ENCODE measurements around the gene RAD51B.

Gene RAD51B

DNA sequence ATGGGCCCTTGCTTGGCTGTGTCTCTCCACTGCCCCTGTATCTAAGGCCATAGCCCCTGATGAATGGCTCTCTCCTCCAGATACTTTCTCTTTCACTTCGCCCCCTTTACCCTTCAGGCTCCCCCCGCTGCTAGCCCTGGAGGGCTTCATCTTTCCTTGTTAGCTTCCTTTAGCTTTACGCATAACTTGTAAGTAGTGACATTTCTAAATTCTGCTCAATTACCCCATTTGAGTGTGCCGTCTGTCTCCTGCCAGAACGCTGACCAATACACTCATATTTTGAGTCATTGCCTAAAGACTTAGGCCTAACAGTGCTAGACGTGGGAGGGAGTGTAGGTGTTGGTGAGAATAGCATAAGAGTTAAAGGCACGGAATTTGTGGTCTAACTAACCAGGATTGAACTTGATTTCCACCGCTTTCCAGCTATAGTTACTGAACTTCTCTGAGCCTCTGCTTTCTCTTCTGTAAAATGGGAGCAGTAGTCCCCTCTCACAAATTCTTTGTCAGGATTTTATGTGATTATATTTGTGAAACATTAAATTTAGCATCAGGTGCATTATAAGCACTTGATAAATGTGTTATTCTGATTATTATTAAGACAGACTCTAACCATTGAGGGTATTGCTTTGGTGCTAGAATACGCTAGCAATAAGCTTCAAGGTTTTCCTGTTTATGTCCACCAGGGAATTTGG, 844.0 kb downstream of the RAD51B start:
- 97 to 100% methylated on average over 7 to 8 of the region's 9 CpGs for WGBS, 2 experiments (ENCODE audit: insufficient coverage in 2 of 2)
- peaks cover 20% of the 10 kb centered on the region for H3K4me1 ChIP-seq (ENCODE audit: control insufficient read depth, insufficient read depth, low read length, poor library complexity, severe bottlenecking)
- no peak overlapping the region for H3K4me3 ChIP-seq (ENCODE audit: extremely low read depth, insufficient read depth, low read length, poor library complexity, severe bottlenecking)

DNA sequence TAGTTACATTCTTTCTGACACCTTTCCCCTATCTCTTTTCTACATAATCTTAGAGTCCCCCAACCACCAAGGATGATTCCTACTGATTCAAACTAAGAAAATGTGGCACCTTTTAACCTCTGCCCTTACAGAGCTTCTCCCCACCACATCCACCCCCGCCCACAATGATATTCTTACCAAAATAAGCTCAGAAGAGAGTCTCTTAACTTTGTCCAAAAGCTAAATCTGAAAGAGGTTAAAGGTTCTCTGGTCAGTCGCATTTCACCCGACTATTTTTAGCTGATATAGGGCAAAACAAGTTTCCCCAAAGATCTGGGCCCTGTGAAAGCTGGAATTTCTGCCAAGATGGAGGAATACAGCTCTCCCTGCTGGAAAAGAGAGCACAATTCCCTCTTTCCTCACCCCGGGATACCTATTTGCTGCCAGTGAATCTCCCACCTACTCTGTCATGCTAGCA, 844.7 kb downstream of the RAD51B start:
- Histone ChIP-seq H3K4me1 (ENCODE audit: control insufficient read depth, insufficient read depth, low read length, poor library complexity, severe bottlenecking) (peaks cover 13% of the 10 kb centered on the region), H3K9me3 (ENCODE audit: control insufficient read depth, low read length) (no peaks in the 10 kb centered on the region), H3K36me3 (ENCODE audit: control insufficient read depth, insufficient read depth, low read length) (no peaks in the 10 kb centered on the region), H3K27ac (ENCODE audit: low read depth, low read length, severe bottlenecking) (no peak overlapping the region), H3K4me3 (ENCODE audit: extremely low read depth, insufficient read depth, low read length, poor library complexity, severe bottlenecking) (no peak overlapping the region)
- WGBS, 2 experiments (ENCODE audit: insufficient coverage in 2 of 2), result 80 to 86% methylated on average over 3 to 4 of the region's 4 CpGs

More for the DNA sequence above, 844.0 kb downstream of the RAD51B start:
- no peaks in the 10 kb centered on the region for H3K36me3 ChIP-seq (ENCODE audit: control insufficient read depth, insufficient read depth, low read length)
- H3K9me3 ChIP-seq (ENCODE audit: control insufficient read depth, low read length), result no peaks in the 10 kb centered on the region
- H3K27ac ChIP-seq (ENCODE audit: low read depth, low read length, severe bottlenecking), result no peak overlapping the region

DNA sequence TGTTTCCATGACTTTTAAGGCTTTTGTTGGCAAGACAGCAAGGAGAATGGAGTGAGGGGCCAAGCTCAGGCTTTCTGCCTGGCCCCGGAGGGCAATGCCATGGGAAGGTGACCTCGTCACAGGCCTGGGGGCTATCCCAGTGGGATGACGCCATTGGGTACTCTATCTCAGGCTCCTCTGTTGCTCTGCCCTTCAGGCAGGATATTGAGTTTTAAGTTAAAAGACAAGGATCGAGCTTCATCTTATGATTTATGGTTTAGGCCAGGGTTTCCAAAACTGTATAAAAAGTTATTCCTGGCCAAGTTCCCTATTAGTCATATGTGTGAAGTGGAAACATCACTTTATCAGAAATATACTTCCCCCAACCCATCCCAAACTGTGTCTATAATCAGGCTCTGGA, 845.6 kb downstream of the RAD51B start:
- H3K9me3 ChIP-seq (ENCODE audit: control insufficient read depth, low read length), result no peaks in the 10 kb centered on the region
- H3K36me3 ChIP-seq (ENCODE audit: control insufficient read depth, insufficient read depth, low read length), result no peaks in the 10 kb centered on the region
- H3K4me3 ChIP-seq (ENCODE audit: extremely low read depth, insufficient read depth, low read length, poor library complexity, severe bottlenecking), result no peak overlapping the region
- H3K4me1 ChIP-seq (ENCODE audit: control insufficient read depth, insufficient read depth, low read length, poor library complexity, severe bottlenecking), result peaks cover 10% of the 10 kb centered on the region
- 88 to 94% methylated on average over 2 of the region's 4 CpGs for WGBS, 2 experiments (ENCODE audit: insufficient coverage in 2 of 2)
- H3K27ac ChIP-seq (ENCODE audit: low read depth, low read length, severe bottlenecking), result no peak overlapping the region

DNA sequence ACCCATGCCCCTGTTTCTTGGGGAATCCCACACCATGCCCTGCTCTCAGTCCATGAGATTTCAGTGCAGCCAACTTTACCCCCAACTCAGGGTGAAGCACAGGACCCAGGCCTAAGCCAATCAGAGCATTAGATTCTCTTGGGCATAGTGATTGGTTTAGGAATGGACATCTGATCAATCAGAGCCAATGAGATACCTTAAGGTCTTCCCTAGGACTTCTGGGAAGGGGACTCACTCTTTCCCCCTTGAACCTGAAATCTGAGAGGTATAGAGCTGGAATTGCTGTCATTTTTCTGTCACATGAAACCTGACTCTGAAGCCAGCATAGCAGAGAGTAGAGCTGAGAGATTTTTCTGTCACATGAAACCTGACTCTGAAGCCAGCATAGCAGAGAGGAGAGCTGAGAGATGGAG, 846.2 kb downstream of the RAD51B start:
- no peak overlapping the region for H3K4me3 ChIP-seq (ENCODE audit: extremely low read depth, insufficient read depth, low read length, poor library complexity, severe bottlenecking)
- H3K36me3 ChIP-seq (ENCODE audit: control insufficient read depth, insufficient read depth, low read length), result no peaks in the 10 kb centered on the region
- no peaks in the 10 kb centered on the region for H3K9me3 ChIP-seq (ENCODE audit: control insufficient read depth, low read length)
- H3K4me1 ChIP-seq (ENCODE audit: control insufficient read depth, insufficient read depth, low read length, poor library complexity, severe bottlenecking), result peaks cover 10% of the 10 kb centered on the region
- H3K27ac ChIP-seq (ENCODE audit: low read depth, low read length, severe bottlenecking), result no peak overlapping the region

DNA sequence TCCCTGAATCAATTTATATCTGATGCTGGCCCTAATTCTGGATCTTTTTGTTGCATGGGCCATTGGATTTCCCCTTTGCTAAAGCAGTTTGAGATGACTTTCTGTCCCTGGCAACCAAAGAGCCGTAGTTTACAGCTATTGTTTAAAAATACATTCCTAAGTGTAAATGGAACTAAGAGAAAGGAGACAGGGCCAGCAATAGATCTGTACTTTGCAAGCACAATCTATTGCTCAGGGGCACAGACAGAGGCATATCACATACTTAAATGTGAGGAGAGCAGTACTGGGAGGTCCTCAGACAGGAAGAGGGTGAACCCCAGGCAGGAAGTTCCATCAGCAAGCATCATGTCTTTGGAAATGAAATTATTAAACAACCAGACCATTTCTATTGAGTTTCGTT, 846.7 kb downstream of the RAD51B start:
- Histone ChIP-seq H3K36me3 (ENCODE audit: control insufficient read depth, insufficient read depth, low read length) (no peaks in the 10 kb centered on the region), H3K27ac (ENCODE audit: low read depth, low read length, severe bottlenecking) (no peak overlapping the region), H3K9me3 (ENCODE audit: control insufficient read depth, low read length) (no peaks in the 10 kb centered on the region), H3K4me3 (ENCODE audit: extremely low read depth, insufficient read depth, low read length, poor library complexity, severe bottlenecking) (no peak overlapping the region), H3K4me1 (ENCODE audit: control insufficient read depth, insufficient read depth, low read length, poor library complexity, severe bottlenecking) (peaks cover 10% of the 10 kb centered on the region)
- no CpG with 5 or more reads among the region's 2 CpGs for WGBS, 2 experiments (ENCODE audit: insufficient coverage in 2 of 2)

DNA sequence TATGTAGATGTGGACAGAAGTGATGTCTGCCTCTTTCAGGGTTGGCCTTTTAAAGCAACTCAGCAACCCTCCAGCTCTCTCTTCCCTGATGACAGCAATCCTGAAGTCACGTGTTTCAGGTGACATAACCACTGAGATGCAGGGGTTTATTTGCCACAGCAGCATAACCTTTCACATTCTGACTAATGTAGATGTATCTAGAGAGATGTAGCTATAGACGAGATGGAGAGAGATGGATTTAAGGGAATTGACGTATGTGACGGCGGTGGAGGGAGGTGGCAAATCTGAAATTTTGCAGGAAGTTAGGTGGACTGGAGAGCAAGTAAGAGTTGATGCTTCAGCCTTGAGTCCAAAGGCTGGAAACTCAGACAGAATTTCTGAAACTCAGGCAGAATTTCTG, 847.3 kb downstream of the RAD51B start:
- 88 to 96% methylated on average over 3 to 4 of the region's 5 CpGs for WGBS, 2 experiments (ENCODE audit: insufficient coverage in 2 of 2)
- H3K4me3 ChIP-seq (ENCODE audit: extremely low read depth, insufficient read depth, low read length, poor library complexity, severe bottlenecking), result no peak overlapping the region
- no peaks in the 10 kb centered on the region for H3K9me3 ChIP-seq (ENCODE audit: control insufficient read depth, low read length)
- H3K27ac ChIP-seq (ENCODE audit: low read depth, low read length, severe bottlenecking), result no peak overlapping the region
- no peaks in the 10 kb centered on the region for H3K36me3 ChIP-seq (ENCODE audit: control insufficient read depth, insufficient read depth, low read length)
- H3K4me1 ChIP-seq (ENCODE audit: control insufficient read depth, insufficient read depth, low read length, poor library complexity, severe bottlenecking), result peaks cover 7% of the 10 kb centered on the region

DNA sequence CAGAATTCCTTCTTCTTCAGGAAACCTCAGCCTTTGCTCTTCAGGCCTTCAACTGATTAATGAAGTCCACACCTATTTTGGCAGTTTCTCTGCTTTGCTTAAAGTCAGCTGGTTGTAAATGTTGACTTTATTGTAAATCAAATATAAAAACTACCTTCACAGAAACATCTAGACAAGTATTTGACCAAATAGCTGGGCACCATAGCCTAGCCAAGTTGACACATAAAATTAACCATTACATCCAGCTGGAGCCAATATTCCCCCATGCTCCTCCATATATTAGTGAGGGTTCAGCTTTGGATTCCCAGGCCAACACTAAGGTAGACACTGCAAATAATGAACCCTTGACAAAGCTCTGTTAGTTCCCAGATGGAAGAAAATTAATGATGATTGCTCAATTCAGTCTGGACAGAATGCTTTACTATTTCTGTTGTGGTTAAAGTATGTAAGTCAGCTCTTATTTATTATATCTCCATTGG, 847.8 kb downstream of the RAD51B start:
- no peaks in the 10 kb centered on the region for H3K9me3 ChIP-seq (ENCODE audit: control insufficient read depth, low read length)
- no peak overlapping the region for H3K4me3 ChIP-seq (ENCODE audit: extremely low read depth, insufficient read depth, low read length, poor library complexity, severe bottlenecking)
- peaks cover 2% of the 10 kb centered on the region for H3K4me1 ChIP-seq (ENCODE audit: control insufficient read depth, insufficient read depth, low read length, poor library complexity, severe bottlenecking)
- no peaks in the 10 kb centered on the region for H3K36me3 ChIP-seq (ENCODE audit: control insufficient read depth, insufficient read depth, low read length)
- no peak overlapping the region for H3K27ac ChIP-seq (ENCODE audit: low read depth, low read length, severe bottlenecking)

DNA sequence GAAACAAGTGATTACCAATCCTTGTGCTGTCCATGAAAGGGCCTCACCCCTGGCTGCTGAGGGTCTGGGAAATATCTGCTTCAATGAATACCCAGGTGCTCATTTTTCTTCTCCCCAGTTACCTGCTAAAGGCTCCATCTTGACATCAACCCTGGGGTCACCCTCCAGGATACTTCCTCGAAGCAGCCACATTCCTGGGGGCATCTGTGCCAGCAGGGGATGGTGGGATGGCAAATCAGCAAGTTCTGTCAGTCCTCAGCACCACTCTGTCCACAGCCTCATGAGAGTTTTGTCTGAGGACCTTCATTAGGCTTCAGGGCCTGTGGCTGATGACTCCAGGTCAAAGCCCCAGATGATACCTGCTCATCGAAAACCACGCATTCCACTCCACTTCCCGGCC, 848.4 kb downstream of the RAD51B start:
- Histone ChIP-seq H3K4me3 (ENCODE audit: extremely low read depth, insufficient read depth, low read length, poor library complexity, severe bottlenecking) (no peak overlapping the region), H3K9me3 (ENCODE audit: control insufficient read depth, low read length) (no peaks in the 10 kb centered on the region), H3K36me3 (ENCODE audit: control insufficient read depth, insufficient read depth, low read length) (no peaks in the 10 kb centered on the region), H3K4me1 (ENCODE audit: control insufficient read depth, insufficient read depth, low read length, poor library complexity, severe bottlenecking) (no peaks in the 10 kb centered on the region), H3K27ac (ENCODE audit: low read depth, low read length, severe bottlenecking) (no peak overlapping the region)
- 100% methylated on average over 3 to 4 of the region's 4 CpGs for whole genome bisulfite sequencing, 2 experiments (ENCODE audit: insufficient coverage in 2 of 2)

DNA sequence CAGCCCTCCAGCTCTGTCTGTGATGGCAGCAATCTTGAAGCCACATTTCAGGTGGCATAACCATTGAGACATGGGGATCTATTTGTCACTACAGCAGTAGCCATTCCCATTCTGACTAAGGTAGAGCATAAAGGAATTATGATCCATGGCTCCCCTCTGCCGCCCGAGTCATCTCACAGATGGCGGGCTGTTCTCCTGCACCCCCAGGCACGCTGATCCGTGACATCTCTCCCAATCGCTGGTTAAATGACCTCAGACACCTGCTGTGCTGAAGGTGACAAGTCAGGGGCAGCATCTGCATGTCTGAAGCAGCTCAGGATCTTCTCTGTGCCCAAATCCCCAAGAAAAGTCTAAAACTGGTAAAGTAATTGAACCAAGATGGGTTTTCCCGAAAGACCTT, 849.0 kb downstream of the RAD51B start:
- H3K4me3 ChIP-seq (ENCODE audit: extremely low read depth, insufficient read depth, low read length, poor library complexity, severe bottlenecking), result no peak overlapping the region
- no peaks in the 10 kb centered on the region for H3K4me1 ChIP-seq (ENCODE audit: control insufficient read depth, insufficient read depth, low read length, poor library complexity, severe bottlenecking)
- H3K9me3 ChIP-seq (ENCODE audit: control insufficient read depth, low read length), result no peaks in the 10 kb centered on the region
- WGBS, 2 experiments (ENCODE audit: insufficient coverage in 2 of 2), result 84 to 91% methylated on average over 7 of the region's 7 CpGs
- H3K27ac ChIP-seq (ENCODE audit: low read depth, low read length, severe bottlenecking), result no peak overlapping the region
- H3K36me3 ChIP-seq (ENCODE audit: control insufficient read depth, insufficient read depth, low read length), result no peaks in the 10 kb centered on the region

DNA sequence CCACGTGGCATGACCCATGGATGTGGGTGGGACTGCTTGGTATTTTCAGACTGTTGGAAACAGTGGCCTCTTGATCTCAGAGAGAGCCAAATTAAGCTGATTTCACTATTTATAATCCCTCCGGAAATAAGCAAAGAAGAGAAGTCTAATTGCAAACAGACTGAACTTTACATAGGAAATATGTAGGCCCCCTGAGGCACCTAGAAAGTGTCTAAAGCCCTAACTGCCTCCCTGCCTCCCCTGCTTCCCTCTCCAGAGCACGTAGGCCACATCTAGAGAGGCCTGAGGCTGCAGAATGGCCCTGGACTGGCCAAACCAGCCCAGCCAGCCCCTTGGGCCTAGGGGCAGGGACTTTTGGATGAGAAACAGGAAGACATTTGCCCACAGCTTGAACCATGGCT, 849.5 kb downstream of the RAD51B start:
- no peaks in the 10 kb centered on the region for H3K4me1 ChIP-seq (ENCODE audit: control insufficient read depth, insufficient read depth, low read length, poor library complexity, severe bottlenecking)
- H3K4me3 ChIP-seq (ENCODE audit: extremely low read depth, insufficient read depth, low read length, poor library complexity, severe bottlenecking), result no peak overlapping the region
- no peaks in the 10 kb centered on the region for H3K36me3 ChIP-seq (ENCODE audit: control insufficient read depth, insufficient read depth, low read length)
- no peaks in the 10 kb centered on the region for H3K9me3 ChIP-seq (ENCODE audit: control insufficient read depth, low read length)
- H3K27ac ChIP-seq (ENCODE audit: low read depth, low read length, severe bottlenecking), result peak overlapping the region; percentile 8
- WGBS, 2 experiments (ENCODE audit: insufficient coverage in 2 of 2), result 100% methylated on average over 2 of the region's 3 CpGs

DNA sequence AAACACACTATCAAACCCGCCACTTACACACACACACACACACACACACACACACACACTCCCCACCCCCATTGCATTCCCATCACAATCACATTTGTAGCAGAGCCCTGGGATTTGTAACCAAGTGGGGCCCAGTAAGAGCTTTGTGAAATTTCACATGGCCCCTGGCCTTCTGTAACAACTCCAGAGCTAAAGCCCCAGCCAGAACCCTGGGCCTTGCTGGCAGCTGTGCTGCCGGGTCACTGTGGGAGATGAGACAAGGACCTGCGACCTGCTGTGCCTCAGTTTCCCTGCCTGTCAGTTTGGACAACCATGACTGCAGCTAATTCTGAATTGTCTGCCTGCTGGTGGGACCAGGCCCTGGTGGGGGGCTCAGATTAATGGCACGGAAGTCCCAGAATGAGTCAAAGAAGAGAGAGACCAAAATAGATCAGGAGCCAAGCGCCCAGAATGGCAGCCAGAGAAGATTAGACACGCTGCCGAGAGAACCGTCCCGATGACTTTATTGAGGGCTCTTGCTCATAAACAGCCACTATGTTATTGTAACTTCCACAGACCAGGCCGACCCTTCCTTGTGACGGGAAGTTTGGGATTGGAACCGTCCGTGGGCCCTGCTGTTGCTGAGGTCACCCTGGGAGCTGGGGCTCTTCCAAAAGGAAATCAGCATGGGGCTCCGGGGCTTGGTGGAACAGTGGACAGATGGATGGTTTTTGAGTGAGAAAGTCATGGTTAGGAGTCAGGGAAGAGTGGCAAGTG, 850.2 kb downstream of the RAD51B start:
- Histone ChIP-seq H3K36me3 (ENCODE audit: control insufficient read depth, insufficient read depth, low read length) (no peaks in the 10 kb centered on the region), H3K4me1 (ENCODE audit: control insufficient read depth, insufficient read depth, low read length, poor library complexity, severe bottlenecking) (no peaks in the 10 kb centered on the region), H3K9me3 (ENCODE audit: control insufficient read depth, low read length) (no peaks in the 10 kb centered on the region), H3K27ac (ENCODE audit: low read depth, low read length, severe bottlenecking) (no peak overlapping the region), H3K4me3 (ENCODE audit: extremely low read depth, insufficient read depth, low read length, poor library complexity, severe bottlenecking) (no peak overlapping the region)
- WGBS, 2 experiments (ENCODE audit: insufficient coverage in 2 of 2), result 94% methylated on average over 10 to 13 of the region's 14 CpGs

Measured in mesodermal cell (in vitro differentiated cells).